M059J (cell line): ENCODE measurements around the gene APOC3. TPM values are rescaled to one million over a fixed set of nuclear protein-coding genes. Genes with fewer than 3 reads are reported as not detected.

Source experiments
- DNase-seq: peaks from one replicate; pipeline ENCODE4 v3.0.0-alpha.2; 2012; ENCODE audit warnings: low read depth
- total RNA-seq: library from RNA; depleted of rRNA; stranded (reverse); fragments of >200 nt; shearing (Covaris generic); gene quantifications from 2 replicates; pipeline ENCODE4 v1.2.3, GENCODE V29; 2014

The APOC3 gene
- total RNA-seq, 1 experiment from 2014 or later = not detected

DNA sequence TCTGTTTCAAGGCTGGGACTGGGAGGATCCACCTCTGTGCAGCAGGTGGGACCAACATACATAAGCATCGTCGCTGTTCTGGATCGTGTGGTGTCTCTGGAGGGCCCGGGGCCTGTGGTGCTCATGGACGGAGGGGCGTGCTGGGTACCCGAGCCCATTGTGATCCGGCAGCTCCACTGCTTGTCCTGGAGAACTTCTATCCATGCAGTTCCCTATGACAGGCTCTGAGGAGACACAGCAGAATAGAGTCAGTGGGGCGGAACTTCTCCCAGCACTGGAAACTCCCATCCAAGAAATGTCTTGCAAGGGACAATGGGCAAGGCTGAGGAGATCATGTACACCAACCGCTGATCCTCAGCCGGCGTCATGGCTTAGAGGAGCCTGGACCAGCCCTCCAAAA is 19.4 kb downstream of the APOC3 start:
- DNase-seq = no peak

DNA sequence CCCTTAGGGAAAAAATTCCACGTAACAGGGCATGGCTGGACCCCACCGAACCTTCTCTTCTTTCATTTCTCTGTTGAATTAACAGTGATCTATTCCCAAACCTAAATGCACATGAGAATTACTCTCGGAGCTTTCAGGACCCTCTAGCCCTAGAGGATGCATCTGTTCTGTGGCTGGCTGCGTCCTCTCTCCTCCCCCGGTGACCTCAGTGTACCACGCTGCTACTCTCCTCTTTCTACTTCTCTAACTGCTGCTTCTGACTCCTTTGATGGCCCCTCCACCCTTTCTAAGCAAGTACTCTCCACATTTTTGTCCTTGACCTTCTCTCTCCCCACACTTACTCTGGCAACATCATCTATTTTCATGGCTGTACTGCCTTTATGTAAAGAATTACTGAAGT is 19.8 kb downstream of the APOC3 start:
- no peak for DNase-seq

DNA sequence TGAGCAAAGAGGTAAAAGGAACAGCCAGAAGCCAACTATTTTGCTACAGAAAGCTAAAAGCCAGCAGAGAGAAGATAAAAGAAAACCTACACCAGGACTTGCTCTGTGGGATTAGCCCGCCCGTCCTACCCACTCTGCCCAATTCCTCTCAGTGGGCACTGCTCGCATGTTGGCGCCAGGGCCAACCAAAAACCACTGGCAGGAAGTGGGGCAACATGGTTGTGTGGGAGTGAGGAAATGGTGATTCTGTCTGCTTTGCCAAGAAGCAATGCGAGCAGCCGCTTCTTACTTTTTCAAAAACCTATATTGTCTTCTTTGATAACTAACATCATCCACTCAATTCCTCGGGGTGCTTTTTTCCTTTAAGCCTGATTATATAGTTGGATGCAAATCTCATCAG is 21.9 kb downstream of the APOC3 start:
- DNase-seq = peak; percentile 48

DNA sequence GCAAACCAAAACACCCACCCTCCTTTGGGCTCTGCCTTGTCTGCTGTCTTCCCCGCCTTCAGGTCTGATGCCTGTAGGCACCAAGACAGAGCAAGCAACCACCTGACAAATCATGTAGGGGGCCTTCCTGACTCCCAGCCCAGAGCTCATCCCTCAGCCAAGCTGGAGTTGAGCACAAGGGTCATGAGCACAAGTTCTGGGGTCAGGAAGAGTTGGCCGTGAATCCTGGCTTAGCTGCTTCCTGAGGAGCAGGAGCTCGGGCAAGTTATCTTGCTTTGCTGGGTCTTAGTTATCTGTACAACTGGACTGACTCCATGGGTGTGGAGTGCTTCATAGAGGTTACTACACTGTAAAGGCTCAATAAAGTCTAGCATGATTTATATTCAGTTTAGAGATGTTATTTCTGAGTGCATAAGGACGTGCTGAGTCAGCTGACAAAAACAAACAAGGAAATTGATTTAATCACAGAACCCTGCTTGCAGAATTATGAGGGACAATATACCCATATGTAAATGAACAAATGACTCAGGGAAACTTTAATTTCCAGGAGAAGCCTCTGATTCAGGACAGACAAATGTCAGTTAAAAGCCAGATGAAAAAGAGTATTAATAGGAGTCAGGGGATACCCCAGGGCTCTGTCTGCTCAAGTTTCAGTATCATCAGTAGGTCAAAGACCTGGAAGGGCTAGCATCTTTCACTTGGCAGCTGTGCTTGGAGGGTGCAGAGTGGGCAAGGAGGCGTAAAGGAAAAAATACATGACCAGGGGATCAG is 22.7 kb downstream of the APOC3 start:
- peak; percentile 87 for DNase-seq

DNA sequence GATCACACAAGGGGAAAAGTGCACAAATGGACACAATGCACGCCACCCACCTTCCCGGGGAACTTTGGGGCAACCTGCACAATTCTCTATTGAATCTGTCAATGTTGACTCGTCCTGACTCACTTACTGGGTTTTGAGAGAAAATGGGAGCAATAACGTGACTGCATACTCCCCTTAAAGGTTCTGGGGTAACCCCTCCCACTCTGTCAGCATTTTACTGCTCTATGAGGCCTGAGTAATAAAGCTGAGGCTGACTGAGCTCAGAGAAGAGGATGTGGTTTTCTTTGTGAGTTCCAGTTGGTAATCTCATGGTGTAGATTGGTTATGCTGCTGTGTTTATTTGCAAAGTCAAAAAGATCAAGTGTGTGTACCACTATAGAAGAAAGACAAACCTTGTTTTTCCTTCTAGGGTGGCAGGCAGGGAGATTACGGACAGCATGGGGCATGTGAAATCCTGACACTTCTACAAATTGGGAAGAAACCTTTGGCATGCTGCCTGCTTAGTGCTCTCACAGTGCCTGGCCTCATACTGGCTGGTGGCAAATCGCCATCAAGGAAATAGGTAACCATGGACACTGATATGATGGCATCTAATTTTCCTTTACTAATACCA is 23.9 kb downstream of the APOC3 start:
- peak; percentile 99 for DNase-seq

DNA sequence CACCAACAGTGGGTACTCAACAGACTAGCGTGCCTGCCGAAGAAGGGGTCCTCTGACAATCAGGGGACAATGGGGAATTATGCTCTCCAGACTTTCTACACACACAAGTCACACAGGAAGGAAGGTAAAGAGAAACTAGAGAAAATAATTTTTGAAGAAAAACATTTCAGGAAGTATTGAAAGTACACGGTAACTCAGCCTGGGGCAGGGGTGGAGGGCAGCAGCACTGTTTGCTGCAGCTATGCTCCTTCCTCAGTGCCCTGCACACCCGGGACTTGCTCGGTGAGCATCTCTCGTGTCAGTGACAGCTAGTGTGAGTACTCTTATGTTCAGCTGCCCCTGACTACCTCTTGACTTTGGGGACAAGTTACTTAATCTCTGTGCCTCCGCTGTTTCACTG is 25.7 kb downstream of the APOC3 start:
- DNase-seq = no peak

DNA sequence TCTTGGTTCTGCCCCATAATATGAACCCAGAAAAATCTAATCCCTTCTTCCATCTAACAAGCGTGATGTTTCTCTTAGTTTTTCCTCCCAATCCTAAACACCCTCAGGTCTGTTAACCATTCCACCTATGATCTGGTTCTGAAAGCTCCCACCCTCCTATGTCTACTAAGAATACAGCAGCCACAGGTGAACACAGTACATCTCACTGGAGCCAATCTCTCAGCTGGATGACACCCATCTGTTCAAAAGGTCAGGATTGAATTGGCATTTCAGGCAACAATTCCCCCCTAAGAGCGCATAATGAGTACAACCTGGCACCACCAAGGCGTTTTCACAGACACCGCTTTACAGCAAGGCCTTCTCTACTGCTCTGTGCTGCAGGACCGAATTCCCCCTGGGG is 26.7 kb downstream of the APOC3 start:
- no peak for DNase-seq

DNA sequence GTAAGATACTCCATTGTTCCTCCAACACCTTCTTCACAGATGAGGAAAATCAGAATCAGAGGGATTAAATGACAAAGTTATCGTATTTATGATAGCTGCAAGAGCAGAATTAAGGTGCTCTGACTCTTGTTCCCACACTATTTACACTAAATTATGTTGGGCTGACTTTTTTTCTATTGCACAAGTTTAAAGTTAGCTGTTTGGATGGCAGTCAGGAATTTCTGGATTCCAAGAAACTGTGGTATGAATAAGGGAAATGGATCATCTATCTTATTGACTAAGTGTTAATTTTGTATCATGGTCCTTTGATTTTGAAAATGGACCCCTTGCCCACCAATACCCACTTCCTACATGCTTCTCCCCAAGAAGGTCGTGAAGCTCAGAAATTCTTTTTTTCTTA is 27.6 kb downstream of the APOC3 start:
- no peak for DNase-seq

DNA sequence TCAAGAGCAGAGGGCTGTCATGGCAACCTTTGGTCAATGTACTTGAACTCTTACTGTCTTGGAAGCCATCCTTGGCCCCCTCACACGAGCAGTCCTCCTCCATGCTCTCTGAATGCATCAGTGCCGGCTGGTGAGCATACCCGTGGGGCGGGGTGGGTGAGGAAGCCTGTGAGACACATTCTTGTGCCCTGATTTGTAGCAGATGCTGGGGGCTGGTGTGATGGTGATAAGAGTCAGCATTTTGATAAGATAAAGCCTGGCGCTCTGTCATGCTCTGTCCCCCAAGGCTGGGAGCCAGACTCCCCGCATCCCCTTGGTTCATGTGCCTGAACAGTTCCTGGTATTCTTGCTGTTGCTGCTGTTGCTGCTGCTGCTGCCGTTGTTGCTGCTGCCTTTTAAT is 28.2 kb downstream of the APOC3 start:
- DNase-seq = no peak

DNA sequence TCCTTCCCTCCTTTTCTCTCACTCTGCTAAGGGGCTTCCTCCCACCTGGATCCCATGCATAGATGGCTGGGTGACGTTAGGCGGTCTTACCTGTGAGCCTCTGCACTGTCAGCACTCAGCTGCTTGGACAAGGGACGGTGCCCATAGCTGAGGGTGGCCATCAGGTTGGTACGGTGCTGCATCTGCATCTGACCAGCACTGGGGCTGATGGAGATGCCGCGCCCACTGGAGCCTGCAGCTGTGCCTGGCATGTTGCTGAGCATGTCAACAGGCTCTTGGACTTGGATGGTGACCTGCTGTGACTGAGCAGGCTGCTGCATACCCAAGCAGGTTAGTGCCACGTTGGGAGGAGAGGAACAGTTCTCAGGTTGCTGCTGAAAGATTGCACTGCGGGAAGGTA is 29.5 kb downstream of the APOC3 start:
- DNase-seq = no peak

DNA sequence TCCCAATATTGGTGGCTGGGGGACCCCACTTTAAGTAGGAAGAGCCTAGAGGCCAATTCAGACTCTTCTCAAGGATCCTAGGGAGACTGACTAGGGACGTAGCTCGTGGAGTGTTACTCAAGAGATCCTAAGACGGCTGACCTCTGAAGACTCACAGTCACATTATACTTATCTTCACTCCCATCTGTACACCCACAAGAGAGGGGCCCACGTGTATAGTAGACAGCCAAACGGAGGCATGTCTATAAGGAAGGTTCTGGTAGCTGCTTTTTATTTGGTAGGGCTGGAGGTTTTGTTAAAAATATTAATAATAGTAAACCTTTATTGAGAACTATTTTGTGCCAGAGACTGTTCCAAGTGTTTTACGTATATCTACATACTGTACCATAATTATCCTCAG is 30.6 kb downstream of the APOC3 start:
- no peak for DNase-seq

DNA sequence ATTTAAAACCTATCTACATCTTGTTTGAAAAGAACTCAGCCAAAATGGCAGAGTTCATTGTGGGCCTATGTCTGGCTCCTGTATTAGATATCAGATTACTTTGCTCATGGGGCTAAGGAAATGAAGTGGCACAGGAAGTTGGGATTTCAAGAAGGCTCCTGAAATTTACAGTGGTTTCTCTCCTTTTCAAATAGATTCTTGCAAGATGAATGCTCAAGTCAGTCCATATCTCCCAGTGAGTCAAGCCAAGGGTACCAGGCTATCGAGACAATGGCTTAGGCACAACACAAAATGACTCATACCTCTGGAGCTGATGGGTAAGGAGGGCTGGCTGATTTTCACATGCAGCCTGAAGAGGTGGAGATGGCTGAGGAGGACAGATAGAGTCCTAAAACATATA is 31.8 kb downstream of the APOC3 start:
- peak; percentile 97 for DNase-seq

DNA sequence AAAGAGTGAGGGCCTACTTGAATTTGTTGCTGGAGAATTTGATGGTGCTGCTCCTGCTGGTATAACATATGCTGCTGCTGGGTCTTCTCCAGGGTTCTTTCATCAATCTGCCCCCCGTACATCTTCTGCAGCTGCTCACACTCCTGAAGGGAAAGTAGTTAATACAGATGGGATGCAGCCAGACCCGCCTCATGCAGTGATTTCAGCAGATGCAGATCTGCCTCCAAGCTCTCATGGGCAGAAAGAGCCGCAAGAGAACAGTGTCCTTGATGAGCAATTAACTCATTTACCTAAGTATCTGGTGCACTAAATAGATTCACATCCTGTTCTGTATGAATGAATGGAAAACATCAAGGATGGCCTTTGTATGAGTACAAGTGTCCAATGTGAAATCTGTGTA is 32.5 kb downstream of the APOC3 start:
- DNase-seq = no peak

DNA sequence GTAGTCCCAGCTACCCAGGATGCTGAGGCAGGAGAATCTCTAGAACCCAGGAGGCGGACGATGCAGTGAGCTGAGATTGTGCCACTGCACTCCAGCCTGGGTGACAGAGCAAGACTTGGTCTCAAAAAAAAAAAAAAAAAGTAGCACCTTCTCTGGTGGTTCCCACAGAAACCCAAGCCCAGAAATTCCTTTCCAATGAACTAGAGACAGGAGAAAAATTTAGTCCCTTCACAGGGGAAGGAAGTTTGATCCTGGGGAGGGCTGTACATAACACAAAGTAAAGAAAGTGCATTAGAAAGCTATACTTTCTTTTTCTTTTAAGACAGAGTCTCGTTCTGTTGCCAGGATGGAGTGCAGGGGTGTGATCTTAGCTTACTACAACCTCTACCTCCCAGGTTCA is 33.2 kb downstream of the APOC3 start:
- DNase-seq = peak; percentile 39

DNA sequence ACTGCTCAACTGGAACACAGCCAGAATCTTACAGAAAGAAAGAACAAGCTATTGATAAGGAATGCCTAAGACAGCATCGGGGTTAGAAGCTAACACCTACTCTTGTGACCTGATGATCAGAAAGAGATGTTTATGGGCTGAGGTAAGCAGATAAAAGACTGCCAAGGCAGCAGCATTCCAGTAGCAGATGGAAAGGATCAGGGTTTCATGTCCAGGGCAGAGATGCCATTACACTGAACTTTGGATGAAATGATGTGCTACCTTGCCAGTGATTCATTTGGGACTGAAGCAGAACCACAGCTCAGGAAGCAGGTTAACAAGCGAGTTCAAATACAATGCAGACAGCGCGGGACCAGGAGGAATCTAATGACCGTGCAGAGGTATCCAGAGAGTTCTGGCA is 34.8 kb downstream of the APOC3 start:
- DNase-seq = no peak

DNA sequence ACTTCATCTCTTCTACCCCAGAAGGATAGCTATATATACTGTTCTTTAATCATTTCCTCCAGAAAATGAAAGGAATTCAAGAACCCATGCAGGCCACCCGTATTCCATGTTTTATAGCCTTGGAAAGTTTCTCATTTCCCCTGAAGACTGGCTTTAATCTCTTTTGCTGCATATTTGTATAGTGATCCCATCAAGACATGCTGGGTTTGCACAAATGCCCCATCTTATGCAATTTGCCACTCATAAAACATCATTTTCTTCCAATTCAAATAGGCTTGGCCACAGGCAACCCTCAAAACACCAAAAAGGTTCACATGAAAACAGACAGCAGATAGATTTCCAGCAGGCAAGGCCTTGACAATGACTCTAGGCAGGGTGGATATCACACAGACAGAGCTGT is 36.0 kb downstream of the APOC3 start:
- no peak for DNase-seq

DNA sequence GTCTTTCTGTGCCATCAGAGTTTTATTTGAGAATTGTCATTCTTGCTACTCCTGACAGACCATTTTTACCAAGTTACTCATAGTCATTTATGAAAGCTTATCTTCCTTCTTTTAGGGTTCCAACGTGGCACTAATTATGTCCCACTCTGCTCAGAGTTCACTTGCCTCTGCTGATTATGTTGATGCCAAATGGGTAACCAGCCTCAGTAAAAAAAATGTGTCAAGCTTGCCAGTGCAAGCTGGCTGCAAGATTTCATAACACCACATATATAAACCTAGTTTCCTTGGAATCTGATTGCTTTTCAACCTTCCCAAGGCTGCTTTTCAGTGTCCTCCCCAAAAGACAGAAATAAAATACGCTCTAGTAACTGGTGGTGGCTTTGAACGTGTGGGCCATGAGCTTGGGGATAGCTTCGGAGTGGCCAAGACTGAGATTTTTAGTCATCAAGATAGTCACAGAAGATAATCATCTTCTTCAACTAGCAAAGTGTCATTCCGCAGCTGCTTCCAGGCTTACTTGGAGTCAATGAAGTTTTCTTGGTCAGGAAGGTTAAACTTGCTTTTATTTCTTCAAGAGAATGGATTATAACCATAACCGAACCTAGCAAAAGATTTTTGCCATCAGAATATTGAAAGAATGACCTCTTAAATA is 37.2 kb downstream of the APOC3 start:
- no peak for DNase-seq

DNA sequence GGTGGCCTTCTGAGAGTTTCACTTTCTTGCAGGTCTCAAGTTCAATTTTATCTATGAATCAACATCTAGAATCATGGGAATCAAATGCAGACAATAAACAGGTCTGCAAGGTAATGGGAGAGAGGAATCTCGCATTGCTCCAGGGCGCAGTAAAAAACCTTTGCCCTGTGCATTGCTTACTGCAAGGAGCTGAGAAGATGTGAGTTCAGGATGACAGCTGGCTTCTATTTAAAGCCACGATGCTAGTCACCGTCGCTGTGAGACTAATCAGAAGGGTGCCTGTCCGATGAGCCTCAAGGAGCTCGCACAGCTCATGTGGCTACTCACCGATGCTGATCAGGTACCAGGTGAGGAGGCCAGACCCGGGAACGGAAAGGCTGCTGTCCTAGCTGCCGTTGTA is 37.9 kb downstream of the APOC3 start:
- DNase-seq = no peak

DNA sequence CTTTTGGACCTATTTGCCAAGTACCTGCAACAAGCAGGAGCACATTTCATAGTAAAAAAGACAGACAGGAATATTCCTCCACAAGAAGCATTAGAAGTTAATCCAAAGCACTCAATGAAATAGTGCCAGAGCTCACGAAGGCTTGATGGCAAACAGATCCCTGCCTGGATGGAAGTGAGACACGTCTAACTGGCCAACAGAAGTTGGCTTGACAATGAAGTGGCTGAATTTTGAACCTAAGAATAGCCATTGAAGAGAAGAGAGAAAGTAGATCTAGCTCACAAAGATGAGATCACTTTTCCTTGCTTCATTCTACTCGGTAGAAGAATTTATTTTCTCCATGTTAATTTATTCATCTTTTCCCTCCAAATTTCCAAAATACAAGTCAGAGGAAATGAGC is 38.4 kb downstream of the APOC3 start:
- no peak for DNase-seq

DNA sequence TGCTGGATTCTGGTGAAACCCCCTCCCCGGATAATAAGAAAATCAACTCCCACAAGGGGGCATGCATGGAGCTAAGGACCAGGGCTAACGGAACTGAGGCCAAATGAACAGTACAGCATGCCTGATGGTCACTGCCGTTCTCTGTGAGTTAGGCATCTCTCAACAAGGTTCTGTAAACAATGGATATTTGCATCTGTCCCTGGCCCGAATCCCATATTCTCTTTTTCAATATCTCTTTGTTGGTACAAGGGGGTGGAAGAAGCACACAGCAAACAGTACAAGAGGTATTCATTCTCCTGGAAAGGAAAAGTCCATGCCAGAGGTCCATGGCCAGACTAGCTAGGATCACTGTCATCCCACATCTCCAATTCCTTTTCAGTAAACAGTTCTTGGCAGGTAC is 39.9 kb downstream of the APOC3 start:
- DNase-seq = no peak

DNA sequence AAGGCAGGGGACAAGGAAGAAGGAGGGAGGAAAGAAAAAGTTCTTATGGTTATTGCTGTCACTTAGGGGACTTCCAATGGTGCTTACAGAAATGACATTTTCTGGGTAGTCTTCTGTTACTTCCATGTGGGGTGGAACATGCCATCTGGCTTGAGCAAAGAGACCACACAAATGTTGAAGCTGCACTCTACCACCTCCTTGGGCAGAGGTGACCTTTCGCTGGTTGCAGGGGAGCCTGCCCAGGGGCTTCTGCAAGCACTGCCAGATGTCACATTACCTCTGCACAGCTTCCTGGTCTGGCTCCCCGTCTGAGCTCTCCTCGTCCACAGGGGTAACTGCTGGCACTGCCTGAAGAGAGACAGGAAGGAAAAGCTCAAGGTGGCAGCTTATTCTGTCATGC is 40.3 kb downstream of the APOC3 start:
- no peak for DNase-seq

DNA sequence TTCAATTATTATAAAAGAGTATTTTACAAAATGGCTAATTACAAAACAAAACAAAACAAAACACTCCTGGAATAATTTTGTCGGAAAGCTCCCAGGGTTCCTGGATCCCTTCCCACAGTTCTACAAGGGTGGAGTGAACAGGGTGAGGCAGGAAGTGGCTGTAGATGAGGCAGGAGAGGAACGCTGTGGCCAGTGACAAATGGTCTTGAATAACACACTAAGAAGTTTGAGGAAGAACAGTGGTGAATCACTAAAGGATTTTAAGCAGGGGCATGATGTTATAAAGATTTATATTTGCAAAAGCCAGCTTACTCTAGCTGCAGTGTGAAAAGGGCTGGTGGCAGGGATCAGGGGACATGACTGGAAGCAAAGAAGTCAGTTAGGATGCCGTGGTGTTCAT is 41.5 kb downstream of the APOC3 start:
- peak; percentile 91 for DNase-seq

DNA sequence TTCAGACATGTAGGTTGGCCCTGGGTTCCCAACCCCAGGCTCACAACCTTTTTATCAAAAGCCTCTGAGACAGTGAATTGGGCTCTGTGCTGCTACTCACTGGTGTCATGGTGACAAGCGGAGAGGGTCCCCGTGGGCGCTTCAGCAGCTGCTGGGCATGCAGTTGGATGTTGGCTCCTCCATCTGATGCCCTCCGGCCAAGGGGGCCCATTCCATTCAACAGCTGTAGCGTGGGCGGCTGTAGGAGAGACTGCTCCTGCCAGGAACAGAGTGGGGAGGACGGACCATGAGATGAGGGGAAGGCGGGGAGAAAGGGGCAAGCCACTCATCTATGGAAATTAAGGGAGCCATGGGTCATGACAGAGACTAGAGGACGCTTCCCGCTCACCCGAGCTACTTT is 43.7 kb downstream of the APOC3 start:
- no peak for DNase-seq
